ENCODE data around the gene IER3. TPM values are rescaled to one million over a fixed set of nuclear protein-coding genes. Genes with fewer than 3 reads are reported as not detected.

Gene IER3
- total and polyA plus RNA-seq, 2 of the 13 experiments (the other 11 are each of a cell fraction or from before 2014, with no cell fraction given): 51.1 to 131 TPM

- TF ChIP-seq, protein P1, sequence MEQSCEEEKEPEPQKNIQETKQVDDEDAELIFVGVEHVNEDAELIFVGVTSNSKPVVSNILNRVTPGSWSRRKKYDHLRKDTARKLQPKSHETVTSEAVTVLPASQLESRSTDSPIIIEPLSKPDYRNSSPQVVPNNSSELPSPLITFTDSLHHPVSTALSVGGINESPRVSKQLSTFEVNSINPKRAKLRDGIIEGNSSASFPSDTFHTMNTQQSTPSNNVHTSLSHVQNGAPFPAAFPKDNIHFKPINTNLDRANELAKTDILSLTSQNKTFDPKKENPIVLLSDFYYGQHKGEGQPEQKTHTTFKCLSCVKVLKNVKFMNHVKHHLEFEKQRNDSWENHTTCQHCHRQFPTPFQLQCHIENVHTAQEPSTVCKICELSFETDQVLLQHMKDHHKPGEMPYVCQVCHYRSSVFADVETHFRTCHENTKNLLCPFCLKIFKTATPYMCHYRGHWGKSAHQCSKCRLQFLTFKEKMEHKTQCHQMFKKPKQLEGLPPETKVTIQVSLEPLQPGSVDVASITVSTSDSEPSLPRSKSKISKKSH (CRISPR knock-in tag; IDR thresholded peaks at IDR 0.05; ENCODE audit: borderline replicate concordance): peak; percentile 50; the same call in 1 of the 2 replicates
- peak; percentile 9; the same call in 1 of the 2 replicates for TF ChIP-seq PPARG (CRISPR knock-in tag; conservative IDR thresholded peaks at IDR 0.05)
- peak; percentile 70; the same call in 1 of the 2 replicates for TF ChIP-seq RELA (CRISPR knock-in tag; IDR thresholded peaks at IDR 0.05)
- TF ChIP-seq, protein P2, sequence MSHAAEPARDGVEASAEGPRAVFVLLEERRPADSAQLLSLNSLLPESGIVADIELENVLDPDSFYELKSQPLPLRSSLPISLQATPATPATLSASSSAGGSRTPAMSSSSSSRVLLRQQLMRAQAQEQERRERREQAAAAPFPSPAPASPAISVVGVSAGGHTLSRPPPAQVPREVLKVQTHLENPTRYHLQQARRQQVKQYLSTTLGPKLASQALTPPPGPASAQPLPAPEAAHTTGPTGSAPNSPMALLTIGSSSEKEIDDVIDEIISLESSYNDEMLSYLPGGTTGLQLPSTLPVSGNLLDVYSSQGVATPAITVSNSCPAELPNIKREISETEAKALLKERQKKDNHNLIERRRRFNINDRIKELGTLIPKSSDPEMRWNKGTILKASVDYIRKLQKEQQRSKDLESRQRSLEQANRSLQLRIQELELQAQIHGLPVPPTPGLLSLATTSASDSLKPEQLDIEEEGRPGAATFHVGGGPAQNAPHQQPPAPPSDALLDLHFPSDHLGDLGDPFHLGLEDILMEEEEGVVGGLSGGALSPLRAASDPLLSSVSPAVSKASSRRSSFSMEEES (CRISPR knock-in tag; IDR thresholded peaks at IDR 0.05): no peak
- no peak; the same call in 1 of the 2 replicates for TF ChIP-seq CENPT (CRISPR knock-in tag; IDR thresholded peaks at IDR 0.05; ENCODE audit: low read depth)
- TF ChIP-seq ZNF121 (CRISPR knock-in tag; IDR thresholded peaks at IDR 0.05): 0 out of 2 replicates have a peak, but pooled peaks have one; percentile 18
- TF ChIP-seq ZNF713 (CRISPR knock-in tag; IDR thresholded peaks at IDR 0.05): peak; percentile 70; the same call in 1 of the 2 replicates
- TF ChIP-seq ZNF296 (CRISPR knock-in tag; conservative IDR thresholded peaks at IDR 0.05): peak; percentile 95
- peak; percentile 90 for TF ChIP-seq ZNF430 (CRISPR knock-in tag; IDR thresholded peaks at IDR 0.05)
- no peak for TF ChIP-seq ZMAT5 (CRISPR knock-in tag; IDR thresholded peaks at IDR 0.05; ENCODE audit: borderline replicate concordance, low read depth)
- TF ChIP-seq ZNF629 (CRISPR knock-in tag; conservative IDR thresholded peaks at IDR 0.05): peak; percentile 59
- no peak for TF ChIP-seq MBNL3 (CRISPR knock-in tag; conservative IDR thresholded peaks at IDR 0.05)
- TF ChIP-seq FLYWCH1 (CRISPR knock-in tag; IDR thresholded peaks at IDR 0.05): no peak; the same call in 1 of the 2 replicates
- peak; percentile 99 for TF ChIP-seq CBX1 (IDR thresholded peaks at IDR 0.05; ENCODE audit: low read depth)
- peak; percentile 99 for TF ChIP-seq DR1 (CRISPR knock-in tag; IDR thresholded peaks at IDR 0.05)
- TF ChIP-seq, protein P3, sequence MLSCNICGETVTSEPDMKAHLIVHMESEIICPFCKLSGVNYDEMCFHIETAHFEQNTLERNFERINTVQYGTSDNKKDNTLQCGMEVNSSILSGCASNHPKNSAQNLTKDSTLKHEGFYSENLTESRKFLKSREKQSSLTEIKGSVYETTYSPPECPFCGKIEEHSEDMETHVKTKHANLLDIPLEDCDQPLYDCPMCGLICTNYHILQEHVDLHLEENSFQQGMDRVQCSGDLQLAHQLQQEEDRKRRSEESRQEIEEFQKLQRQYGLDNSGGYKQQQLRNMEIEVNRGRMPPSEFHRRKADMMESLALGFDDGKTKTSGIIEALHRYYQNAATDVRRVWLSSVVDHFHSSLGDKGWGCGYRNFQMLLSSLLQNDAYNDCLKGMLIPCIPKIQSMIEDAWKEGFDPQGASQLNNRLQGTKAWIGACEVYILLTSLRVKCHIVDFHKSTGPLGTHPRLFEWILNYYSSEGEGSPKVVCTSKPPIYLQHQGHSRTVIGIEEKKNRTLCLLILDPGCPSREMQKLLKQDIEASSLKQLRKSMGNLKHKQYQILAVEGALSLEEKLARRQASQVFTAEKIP (CRISPR knock-in tag; IDR thresholded peaks at IDR 0.05; ENCODE audit: borderline replicate concordance): no peak
- no peak for TF ChIP-seq CREBL2 (CRISPR knock-in tag; IDR thresholded peaks at IDR 0.05; ENCODE audit: borderline replicate concordance)
- no peak for TF ChIP-seq ZFP36 (IDR thresholded peaks at IDR 0.05; ENCODE audit: borderline replicate concordance, low read depth, low read length, partially characterized antibody)
- TF ChIP-seq ZNF75D (CRISPR knock-in tag; IDR thresholded peaks at IDR 0.05; ENCODE audit: borderline replicate concordance): 0 out of 2 replicates have a peak, but pooled peaks have one; percentile 19
- peak; percentile 64 for TF ChIP-seq ZNF772 (CRISPR knock-in tag; IDR thresholded peaks at IDR 0.05)
- TF ChIP-seq TAF1 (CRISPR knock-in tag; IDR thresholded peaks at IDR 0.05): peak; percentile 95
- TF ChIP-seq, protein P4, sequence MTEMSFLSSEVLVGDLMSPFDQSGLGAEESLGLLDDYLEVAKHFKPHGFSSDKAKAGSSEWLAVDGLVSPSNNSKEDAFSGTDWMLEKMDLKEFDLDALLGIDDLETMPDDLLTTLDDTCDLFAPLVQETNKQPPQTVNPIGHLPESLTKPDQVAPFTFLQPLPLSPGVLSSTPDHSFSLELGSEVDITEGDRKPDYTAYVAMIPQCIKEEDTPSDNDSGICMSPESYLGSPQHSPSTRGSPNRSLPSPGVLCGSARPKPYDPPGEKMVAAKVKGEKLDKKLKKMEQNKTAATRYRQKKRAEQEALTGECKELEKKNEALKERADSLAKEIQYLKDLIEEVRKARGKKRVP (CRISPR knock-in tag; IDR thresholded peaks at IDR 0.05): peak in 1 of 2 experiments; percentile 81; a peak in 2 of 4 replicates
- no peak for TF ChIP-seq SMAD9 (CRISPR knock-in tag; IDR thresholded peaks at IDR 0.05)
These were observed at the start of gene IER3 (continued) for GRCh38 chr6:30744054-30744805.
